Activated T-cell treated with anti-CD3 and anti-CD28 coated beads for 4 hours (primary cell): ENCODE results near the gene APOBEC3G.
A peak's percentile ranks its signal among the peaks of the same experiment; 100 is the strongest.
"Not testable (repeated sequence)": the region's sequence is repeated elsewhere in the genome, so short reads cannot be mapped to it uniquely, and the experiment has no call there.

Experiments
- DNase-seq: peaks from one replicate; pipeline ENCODE4 v3.0.0-alpha.2; 2020

Gene APOBEC3G

GRCh38 chr22:39068033-39068785 lies 8.9 kb upstream of the APOBEC3G start:
- no peak for DNase-seq

DNA sequence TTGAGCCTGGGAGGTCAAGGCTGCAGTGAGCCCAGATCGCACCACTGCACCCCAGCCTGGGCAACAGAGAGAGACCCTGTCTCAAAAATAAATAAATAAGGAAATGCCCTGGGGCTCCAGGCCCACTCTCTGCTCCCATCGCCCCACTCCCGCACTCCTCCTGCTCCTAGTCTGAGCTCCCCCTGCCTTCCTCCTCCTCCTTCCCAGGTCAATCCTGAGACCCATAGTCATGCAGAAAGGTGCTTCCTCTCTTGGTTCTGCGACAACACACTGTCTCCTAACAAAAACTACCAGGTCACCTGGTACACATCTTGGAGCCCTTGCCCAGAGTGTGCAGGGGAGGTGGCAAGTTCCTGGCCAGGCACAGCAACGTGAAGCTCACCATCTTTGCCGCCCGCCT lies 6.9 kb upstream of the APOBEC3G start:
- no peak for DNase-seq

DNA sequence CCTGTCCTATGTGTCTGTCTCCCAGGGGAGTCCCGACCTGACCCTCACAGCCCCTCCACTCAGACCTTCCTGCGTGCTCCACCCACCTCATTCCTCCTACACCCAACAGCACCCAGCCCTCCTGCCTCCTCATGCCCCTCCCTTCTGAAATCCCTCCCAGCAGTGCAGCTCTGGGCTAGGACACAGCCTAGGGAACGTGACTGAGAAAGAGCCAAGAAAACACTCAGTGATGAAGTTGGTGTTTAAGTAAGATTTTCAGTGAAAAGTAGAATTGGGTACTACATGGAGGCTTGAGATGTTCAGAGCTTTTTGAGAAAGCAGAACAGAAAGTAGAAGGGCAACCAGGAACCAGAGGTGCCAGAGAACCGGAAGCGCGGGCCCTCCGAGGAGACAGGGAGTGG lies 4.5 kb upstream of the APOBEC3G start:
- not testable (repeated sequence) for DNase-seq

- no peak for DNase-seq
Measured at GRCh38 chr22:39073981-39074380, 3.1 kb upstream of the APOBEC3G start.

DNA sequence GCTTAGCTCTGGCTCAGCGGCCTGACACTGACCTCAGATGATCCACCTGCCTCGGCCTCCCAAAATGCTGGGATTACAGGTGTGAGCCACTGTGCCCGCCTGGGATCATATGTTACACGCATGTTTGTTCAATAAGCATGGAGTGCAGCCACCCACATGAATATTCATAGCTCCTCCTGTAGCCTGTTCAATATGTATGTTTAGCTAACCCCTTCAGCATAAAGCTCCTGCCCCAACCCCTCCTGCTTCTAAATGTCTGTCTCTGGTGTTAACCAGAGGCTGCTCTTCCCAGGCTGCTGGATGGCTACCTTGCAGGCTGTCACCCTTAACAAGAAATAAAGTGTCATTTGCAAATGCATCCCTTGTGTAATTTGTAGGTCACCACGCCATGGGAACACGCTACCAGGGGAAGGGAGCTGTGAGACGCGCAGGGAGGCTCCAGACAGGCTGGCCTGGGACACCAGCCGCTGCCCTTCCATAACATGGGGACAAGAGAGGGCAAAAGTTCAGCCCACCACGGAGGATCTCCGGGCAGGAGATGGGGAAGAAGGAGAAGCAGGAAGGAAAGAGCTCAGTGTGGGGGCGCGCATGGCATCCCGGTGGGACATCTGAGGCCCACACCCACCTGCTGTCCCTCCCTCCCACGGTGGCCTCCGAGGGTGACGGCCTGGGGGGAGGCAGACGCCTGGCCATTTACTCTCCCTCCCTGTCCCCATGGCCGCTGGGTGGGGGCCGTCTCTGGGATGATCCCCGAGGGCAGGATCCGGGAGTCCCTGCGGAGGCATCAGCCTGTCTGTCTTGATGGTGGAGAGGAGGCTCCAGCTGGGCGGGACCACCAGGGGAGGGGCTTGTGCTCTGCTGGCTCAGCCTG lies 685 bp upstream of the APOBEC3G start:
- DNase-seq: not testable (repeated sequence)

- not testable (repeated sequence) for DNase-seq
Measured at GRCh38 chr22:39077912-39078311, 837 bp downstream of the APOBEC3G start.

DNA sequence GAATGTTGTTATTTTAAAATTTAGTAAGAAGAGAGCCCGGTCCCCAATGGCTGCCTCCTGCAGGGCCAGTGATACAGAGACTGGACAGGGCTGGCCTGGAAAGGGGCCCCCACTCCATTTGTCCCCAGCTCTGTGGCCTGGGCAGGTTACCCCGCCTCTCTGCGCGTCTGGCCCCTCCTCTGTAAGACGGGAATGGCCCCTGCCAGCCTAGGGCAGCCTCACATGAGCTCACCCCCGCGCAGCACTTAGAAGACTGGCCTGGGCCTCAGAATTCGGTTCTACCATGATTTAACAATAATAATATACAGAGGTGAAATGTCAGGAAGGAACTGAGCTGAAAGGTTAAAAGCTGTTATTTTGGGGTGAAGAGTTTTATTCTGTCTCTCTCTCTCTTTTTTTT lies 1.3 kb downstream of the APOBEC3G start:
- DNase-seq: no peak

- DNase-seq: not testable (repeated sequence)
Measured at GRCh38 chr22:39079054-39079637, 2.1 kb downstream of the APOBEC3G start.

- DNase-seq: no peak
Measured at GRCh38 chr22:39080052-39080762, 3.1 kb downstream of the APOBEC3G start.

GRCh38 chr22:39081016-39081415 lies 3.9 kb downstream of the APOBEC3G start:
- DNase-seq: no peak

- no peak for DNase-seq
Measured at GRCh38 chr22:39081598-39081997, 4.5 kb downstream of the APOBEC3G start.

GRCh38 chr22:39083212-39084165 lies 6.4 kb downstream of the APOBEC3G start:
- no peak for DNase-seq

DNA sequence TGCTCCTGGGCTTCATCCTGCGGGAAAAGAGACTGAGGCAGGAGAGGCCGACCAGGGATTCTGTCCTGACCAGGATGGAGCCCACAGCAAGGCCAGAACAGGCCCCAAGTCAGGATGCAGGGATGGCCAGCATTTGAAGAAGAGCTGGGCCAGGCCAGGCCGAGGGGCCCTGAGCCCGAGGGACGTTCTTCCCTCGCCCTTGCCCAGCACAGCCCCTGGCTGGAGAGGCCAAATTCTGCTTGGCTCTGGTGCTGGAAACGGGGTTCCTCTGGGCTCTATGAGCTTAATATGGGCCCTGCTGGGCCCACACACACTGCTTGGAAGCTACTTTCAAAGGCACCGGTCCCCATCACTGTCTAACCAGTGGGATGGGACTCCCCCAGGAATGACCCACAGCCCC lies 7.6 kb downstream of the APOBEC3G start:
- DNase-seq: no peak

DNA sequence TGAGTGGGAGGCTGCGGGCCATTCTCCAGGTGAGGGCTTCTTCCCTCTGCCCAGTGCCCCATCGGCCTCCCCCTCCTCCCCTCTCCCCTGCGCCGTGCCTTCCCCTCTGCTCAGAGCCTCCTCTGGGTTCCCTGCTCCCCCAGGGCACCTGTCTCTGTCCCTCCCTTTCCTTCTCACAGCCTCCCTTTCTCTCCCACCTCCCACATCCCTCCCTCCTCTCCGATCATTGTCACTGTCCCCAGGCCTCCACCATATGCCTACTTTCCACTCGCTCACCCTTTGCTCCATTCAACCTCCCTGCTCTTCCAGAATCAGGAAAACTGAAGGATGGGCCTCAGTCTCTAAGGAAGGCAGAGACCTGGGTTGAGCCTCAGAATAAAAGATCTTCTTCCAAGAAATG lies 10.0 kb downstream of the APOBEC3G start:
- no peak for DNase-seq

DNA sequence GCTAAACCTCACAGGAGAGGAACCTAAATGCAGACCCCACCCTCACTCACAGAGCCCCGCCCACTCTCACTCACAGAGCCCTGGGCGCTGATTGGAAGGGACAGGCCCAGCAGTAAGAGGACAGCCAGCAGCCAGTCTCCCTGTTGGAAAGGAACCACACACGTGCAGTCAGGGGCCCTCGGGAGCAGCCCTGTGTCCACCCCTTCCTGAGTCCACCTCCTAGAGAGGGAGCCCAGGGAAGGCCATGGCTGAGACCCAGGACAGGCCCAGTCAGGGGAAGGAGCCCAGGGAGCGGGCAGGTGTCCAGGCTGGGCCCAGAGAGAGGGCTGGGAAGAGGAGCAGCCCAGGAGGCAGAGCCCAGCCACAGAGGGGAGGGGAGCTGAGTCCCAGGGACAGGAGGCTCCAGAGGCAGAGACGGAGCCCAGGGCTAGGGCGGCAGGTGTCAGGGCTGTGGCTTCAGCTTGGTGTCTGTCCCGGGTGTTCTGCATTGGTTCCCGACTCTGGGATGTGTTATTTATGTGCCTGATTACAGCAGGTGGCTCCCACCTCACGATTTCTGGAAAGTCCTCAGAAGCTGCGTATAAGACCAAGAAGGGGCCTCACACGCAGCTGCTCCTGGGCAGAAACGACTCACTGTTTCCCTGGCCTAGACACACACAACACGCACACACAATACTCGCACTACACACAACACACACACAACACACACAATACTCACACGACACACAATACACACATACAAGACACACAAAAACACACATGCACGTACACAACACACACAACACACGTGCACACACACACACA lies 11.0 kb downstream of the APOBEC3G start:
- no peak for DNase-seq

DNA sequence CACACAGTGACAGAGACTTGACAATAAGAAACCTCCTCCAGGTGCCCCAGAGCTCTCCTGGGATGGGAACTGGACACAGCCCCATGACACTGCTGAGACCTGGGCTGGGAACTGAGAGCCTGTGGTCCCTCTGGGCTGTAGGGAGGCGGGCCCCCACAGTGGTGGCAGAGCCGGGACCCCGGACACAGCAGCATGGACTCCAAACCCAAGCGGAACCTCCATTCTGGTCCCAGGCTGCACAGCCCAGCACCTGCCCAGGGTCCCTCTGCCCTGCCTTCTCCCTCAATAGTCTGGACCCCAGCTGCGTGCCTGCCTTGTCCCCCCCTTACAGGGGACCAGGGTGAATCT lies 11.6 kb downstream of the APOBEC3G start:
- no peak for DNase-seq

- no peak for DNase-seq
Measured at GRCh38 chr22:39089928-39090327, 12.9 kb downstream of the APOBEC3G start.

DNA sequence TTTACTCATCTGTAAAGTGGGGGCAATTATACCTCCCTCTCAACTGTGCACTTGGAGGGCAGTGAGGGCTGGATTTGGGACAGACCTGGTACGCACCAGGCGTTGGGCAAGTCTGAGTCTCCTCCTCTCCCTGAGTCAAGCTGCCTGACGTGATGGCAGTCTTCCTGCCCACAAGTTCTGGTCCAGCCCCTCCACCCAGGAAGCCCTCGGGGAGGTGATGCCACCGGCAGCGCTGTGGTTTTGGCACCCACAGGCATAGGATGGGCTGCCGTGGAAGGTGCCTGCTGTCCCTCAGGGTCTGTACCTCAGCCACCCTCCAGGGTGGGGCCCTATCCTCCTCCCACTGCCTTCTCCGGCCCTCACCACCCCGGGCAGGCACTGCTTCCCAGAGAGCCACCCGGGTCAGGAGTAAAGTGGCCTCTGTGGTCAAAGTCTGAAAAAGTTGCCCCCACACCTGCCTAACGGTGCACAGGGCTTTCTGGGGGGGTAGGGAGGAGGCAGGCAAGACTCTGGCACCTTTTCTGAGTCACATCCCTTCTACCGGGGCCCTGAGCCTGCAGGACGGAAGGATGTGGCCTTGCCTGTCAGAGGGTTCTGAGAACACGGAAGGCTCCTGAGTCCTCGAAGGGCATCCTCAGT lies 13.5 kb downstream of the APOBEC3G start:
- peak; percentile 55 for DNase-seq

DNA sequence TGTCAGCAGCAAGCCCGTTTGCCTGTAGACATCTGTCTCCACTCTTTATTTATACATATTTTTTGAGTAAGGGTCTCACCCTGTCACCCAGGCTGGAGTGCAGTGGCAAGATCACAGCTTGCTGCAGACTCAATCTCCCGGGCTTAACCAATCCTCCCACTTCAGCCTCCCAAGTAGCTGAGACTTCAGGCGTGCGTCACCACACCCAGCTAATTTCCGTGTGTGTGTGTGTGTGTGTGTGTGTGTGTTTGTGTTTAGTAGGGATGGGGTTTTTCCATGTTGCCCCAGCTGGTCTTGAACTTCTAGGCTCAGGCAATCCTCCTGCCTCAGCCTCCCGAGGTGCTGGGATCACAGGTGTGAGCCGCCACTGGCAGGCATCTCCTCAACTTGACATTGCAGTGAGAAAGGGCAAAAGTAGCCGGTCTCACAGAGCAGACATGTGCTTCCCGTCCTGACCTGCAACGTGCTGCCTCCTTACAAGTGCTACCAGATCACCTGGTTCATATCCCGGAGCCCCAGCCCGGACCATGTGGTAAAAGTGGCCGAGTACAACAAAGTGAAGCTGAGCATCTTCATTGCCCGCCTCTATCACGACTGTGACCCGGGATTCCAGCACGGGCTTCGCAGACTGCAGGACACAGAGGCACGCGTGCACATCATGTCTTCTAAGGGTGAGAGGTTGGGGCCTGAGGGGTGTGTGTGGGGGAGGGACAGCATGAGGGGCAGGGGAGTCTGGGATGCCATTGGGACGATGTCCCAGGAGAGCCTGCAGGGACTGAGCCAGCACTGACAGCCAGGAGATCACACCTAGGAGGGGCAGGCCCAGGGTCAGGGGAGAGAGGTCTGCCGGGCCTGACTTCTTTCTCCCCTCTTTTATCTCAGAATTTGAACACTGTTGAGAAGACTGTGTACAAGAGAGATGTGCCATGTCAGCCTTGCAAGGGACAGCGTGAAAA lies 14.3 kb downstream of the APOBEC3G start:
- no peak for DNase-seq
